ENCODE measurements around the gene NEUROD2. TPM values are rescaled to one million over a fixed set of nuclear protein-coding genes. Genes with fewer than 3 reads are reported as not detected.
"Not testable (repeated sequence)": the region's sequence is repeated elsewhere in the genome, so short reads cannot be mapped to it uniquely, and the experiment has no call there.

NEUROD2 gene
- polyA plus RNA-seq, 1 of the 3 experiments (the other 2 are of a cell fraction): not detected

DNA sequence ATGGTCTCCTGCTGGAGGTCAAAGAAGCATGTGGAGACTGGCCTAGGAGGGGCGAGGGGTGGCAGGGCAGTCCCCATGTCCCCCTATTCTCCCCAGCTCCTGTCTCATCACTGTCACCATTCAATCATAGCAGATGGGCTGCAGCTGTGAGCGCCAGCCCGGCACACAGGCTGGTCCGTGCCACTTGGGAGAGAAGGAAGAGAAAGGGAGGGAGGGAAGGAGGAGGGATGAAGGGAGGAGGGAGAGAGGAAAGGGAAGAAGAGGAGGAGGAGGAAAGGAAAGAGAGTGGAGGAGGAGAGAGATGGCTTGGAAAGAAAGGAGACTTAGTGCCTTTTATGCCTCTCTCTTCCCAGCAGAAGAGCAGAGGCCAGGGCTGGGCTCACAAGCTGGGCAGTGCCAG lies 12.4 kb downstream of the NEUROD2 start (continued):
- TF ChIP-seq TAF1 (IDR thresholded peaks at IDR 0.05; ENCODE audit: borderline replicate concordance, low read depth, low read length) (no peak), RAD21 (IDR thresholded peaks at IDR 0.05; ENCODE audit: low read length) (no peak)

GRCh38 chr17:39593371-39593770 lies 14.3 kb downstream of the NEUROD2 start:
- Histone ChIP-seq H3K9me2 (no peaks in the 10 kb centered on the region), H3K4me3 (ENCODE audit: low read depth in 2 of 2, low read length in 1 of 2) (no peak overlapping the region), H3F3A (replicated peaks; ENCODE audit: insufficient read depth) (no peaks in the 10 kb centered on the region), H3K27ac (ENCODE audit: low read depth in 2 of 2, low read length in 1 of 2) (no peak overlapping the region), H4K20me1 (ENCODE audit: insufficient read depth) (0 out of 2 replicates have a peak, but pooled peaks cover 8% of the 10 kb centered on the region), H3K27me3 (ENCODE audit: insufficient read depth) (peaks cover 37% of the 10 kb centered on the region), H3K9me3 (no peaks in the 10 kb centered on the region), H3K4me1 (ENCODE audit: control insufficient read depth in 1 of 2, insufficient read depth in 2 of 2, low read depth in 1 of 2, low read length in 1 of 2) (peaks cover 0 to 17% of the 10 kb centered on the region in 2 experiments; a peak in 1 of 4 replicates), H3K79me2 (ENCODE audit: insufficient read depth) (no peaks in the 10 kb centered on the region), H3K36me3 (replicated peaks in 1 of 2; ENCODE audit: control insufficient read depth in 1 of 2, insufficient read depth in 2 of 2, low read length in 1 of 2) (no peaks in the 10 kb centered on the region), H3K4me2 (no peak overlapping the region), H3K9ac (no peak overlapping the region), H2AFZ (ENCODE audit: low read depth) (no peak overlapping the region)
- TF ChIP-seq RXRA (IDR thresholded peaks at IDR 0.05; ENCODE audit: borderline replicate concordance, low read depth) (no peak), FOXJ3 (CRISPR knock-in tag; IDR thresholded peaks at IDR 0.05) (no peak)
- TF ChIP-seq, protein P1, sequence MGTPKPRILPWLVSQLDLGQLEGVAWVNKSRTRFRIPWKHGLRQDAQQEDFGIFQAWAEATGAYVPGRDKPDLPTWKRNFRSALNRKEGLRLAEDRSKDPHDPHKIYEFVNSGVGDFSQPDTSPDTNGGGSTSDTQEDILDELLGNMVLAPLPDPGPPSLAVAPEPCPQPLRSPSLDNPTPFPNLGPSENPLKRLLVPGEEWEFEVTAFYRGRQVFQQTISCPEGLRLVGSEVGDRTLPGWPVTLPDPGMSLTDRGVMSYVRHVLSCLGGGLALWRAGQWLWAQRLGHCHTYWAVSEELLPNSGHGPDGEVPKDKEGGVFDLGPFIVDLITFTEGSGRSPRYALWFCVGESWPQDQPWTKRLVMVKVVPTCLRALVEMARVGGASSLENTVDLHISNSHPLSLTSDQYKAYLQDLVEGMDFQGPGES (IDR thresholded peaks at IDR 0.05; ENCODE audit: low read depth, low read length): no peak
- WGBS (ENCODE audit: low lambda C conversion rate): 13% methylated on average over 2 of the region's 2 CpGs
- POLR2A ChIA-PET: no interaction called here
- DNase-seq: no peak
- CTCF ChIA-PET: interaction anchor here (0.7 to 17.5 kb wide), 3 partner anchors 17 to 46 kb away, joined by 3 to 285 read pairs (median 15); partner anchors contain the start of gene PPP1R1B

DNA sequence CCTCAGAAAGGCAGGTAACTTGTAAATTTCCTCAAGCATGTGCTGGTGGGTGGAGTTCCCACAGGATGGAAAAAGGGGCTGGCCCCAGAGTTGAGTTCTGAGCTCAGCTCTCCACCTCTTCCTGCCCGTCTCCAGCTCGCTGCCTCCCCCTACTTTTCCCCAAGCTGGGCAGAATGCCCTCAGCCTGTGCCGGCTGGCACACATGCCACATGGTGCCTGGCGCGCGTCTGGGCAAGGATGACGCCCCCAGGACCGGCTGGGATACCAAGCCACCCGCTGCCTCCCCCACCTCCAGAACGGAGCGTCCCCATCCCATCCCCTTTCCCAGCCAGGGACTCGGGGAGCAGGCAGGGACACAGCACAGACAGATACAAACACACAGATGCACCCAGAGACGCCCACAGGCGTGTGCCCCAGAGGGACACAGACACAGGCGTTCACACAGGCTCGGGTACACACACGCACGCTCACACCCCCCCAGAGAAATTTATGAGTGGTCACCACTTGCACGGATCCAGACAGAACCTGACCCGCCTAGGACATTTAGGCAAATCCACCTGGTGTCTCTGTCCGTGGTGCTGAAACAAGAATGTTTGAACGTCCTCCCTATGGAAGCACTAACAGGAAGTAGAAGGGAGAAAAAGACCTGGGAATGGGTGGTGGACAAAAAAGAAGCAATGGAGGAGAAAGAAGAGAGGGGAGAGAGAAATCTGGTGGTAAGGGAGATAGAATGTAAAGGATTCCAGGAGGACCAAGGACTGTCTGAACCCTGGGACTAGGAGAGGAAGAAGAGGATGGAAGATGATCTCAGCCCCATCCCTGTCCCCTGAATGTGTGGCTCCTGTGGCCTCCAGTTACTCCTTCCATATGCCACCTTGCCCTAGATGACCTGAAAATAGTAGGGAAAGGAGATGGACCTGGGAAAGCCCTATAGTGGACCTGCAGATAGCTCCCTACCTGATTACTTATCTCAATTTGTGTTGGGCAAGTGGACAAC lies 15.5 kb downstream of the NEUROD2 start:
- ChIA-PET CTCF (interaction anchor here (1.3 to 17.5 kb wide), 2 partner anchors 27 to 30 kb away, joined by 3 to 285 read pairs; partner anchors contain the start of gene PPP1R1B), POLR2A (no interaction called here)
- no peak overlapping the region for H3K9ac ChIP-seq
- WGBS (ENCODE audit: low lambda C conversion rate): 8% methylated on average over 21 of the region's 22 CpGs
- H3K4me1 ChIP-seq (ENCODE audit: control insufficient read depth in 1 of 2, insufficient read depth in 2 of 2, low read depth in 1 of 2, low read length in 1 of 2): peaks cover 0 to 5% of the 10 kb centered on the region in 2 experiments; a peak in 1 of 4 replicates
- no peak overlapping the region for H3K27ac ChIP-seq (ENCODE audit: low read depth in 2 of 2, low read length in 1 of 2)
- no peaks in the 10 kb centered on the region for H3K36me3 ChIP-seq (replicated peaks in 1 of 2; ENCODE audit: control insufficient read depth in 1 of 2, insufficient read depth in 2 of 2, low read length in 1 of 2)
- H3K79me2 ChIP-seq (ENCODE audit: insufficient read depth): no peaks in the 10 kb centered on the region
- H2AFZ ChIP-seq (ENCODE audit: low read depth): no peak overlapping the region
- peak; percentile 62 for DNase-seq
- H3F3A ChIP-seq (replicated peaks; ENCODE audit: insufficient read depth): no peaks in the 10 kb centered on the region
- peaks cover 28% of the 10 kb centered on the region for H3K27me3 ChIP-seq (ENCODE audit: insufficient read depth)
- no peaks in the 10 kb centered on the region for H3K9me2 ChIP-seq
- no peaks in the 10 kb centered on the region for H3K9me3 ChIP-seq
- no peak overlapping the region for H3K4me2 ChIP-seq
- no peak overlapping the region for H3K4me3 ChIP-seq (ENCODE audit: low read depth in 2 of 2, low read length in 1 of 2)
- no peaks in the 10 kb centered on the region for H4K20me1 ChIP-seq (ENCODE audit: insufficient read depth)
- TF ChIP-seq RFX5 (IDR thresholded peaks at IDR 0.05; ENCODE audit: low read length) (no peak), FOXM1 (IDR thresholded peaks at IDR 0.05; ENCODE audit: low read depth) (no peak), SIN3A (IDR thresholded peaks at IDR 0.05; ENCODE audit: borderline replicate concordance, low read depth, low read length) (no peak), TCF12 (IDR thresholded peaks at IDR 0.05) (no peak), FOSL2 (IDR thresholded peaks at IDR 0.05; ENCODE audit: borderline replicate concordance, low read depth) (no peak)
- TF ChIP-seq, protein P2, sequence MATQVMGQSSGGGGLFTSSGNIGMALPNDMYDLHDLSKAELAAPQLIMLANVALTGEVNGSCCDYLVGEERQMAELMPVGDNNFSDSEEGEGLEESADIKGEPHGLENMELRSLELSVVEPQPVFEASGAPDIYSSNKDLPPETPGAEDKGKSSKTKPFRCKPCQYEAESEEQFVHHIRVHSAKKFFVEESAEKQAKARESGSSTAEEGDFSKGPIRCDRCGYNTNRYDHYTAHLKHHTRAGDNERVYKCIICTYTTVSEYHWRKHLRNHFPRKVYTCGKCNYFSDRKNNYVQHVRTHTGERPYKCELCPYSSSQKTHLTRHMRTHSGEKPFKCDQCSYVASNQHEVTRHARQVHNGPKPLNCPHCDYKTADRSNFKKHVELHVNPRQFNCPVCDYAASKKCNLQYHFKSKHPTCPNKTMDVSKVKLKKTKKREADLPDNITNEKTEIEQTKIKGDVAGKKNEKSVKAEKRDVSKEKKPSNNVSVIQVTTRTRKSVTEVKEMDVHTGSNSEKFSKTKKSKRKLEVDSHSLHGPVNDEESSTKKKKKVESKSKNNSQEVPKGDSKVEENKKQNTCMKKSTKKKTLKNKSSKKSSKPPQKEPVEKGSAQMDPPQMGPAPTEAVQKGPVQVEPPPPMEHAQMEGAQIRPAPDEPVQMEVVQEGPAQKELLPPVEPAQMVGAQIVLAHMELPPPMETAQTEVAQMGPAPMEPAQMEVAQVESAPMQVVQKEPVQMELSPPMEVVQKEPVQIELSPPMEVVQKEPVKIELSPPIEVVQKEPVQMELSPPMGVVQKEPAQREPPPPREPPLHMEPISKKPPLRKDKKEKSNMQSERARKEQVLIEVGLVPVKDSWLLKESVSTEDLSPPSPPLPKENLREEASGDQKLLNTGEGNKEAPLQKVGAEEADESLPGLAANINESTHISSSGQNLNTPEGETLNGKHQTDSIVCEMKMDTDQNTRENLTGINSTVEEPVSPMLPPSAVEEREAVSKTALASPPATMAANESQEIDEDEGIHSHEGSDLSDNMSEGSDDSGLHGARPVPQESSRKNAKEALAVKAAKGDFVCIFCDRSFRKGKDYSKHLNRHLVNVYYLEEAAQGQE (IDR thresholded peaks at IDR 0.05; ENCODE audit: low read depth, low read length): peak; percentile 98
- TF ChIP-seq, protein P3, sequence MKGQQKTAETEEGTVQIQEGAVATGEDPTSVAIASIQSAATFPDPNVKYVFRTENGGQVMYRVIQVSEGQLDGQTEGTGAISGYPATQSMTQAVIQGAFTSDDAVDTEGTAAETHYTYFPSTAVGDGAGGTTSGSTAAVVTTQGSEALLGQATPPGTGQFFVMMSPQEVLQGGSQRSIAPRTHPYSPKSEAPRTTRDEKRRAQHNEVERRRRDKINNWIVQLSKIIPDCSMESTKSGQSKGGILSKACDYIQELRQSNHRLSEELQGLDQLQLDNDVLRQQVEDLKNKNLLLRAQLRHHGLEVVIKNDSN (IDR thresholded peaks at IDR 0.05; ENCODE audit: borderline replicate concordance, low read depth): no peak

- H3K9me2 ChIP-seq; H2AFZ ChIP-seq (ENCODE audit: low read depth); H3K9me3 ChIP-seq; H3K9ac ChIP-seq; H3K27ac ChIP-seq (ENCODE audit: low read depth in 2 of 2, low read length in 1 of 2); H3K4me3 ChIP-seq (ENCODE audit: low read depth in 2 of 2, low read length in 1 of 2); H4K20me1 ChIP-seq (ENCODE audit: insufficient read depth); POLR2A ChIA-PET; H3K4me2 ChIP-seq; H3K27me3 ChIP-seq (ENCODE audit: insufficient read depth); H3K79me2 ChIP-seq (ENCODE audit: insufficient read depth); H3K4me1 ChIP-seq (ENCODE audit: control insufficient read depth in 1 of 2, insufficient read depth in 2 of 2, low read depth in 1 of 2, low read length in 1 of 2); DNase-seq; H3F3A ChIP-seq (replicated peaks; ENCODE audit: insufficient read depth); H3K36me3 ChIP-seq (replicated peaks in 1 of 2; ENCODE audit: control insufficient read depth in 1 of 2, insufficient read depth in 2 of 2, low read length in 1 of 2): not testable (repeated sequence)
- 36% methylated on average over 2 of the region's 2 CpGs for WGBS (ENCODE audit: low lambda C conversion rate)
- CTCF ChIA-PET: interaction anchor here (1.0 to 2.9 kb wide), 4 partner anchors 8 to 42 kb away, joined by 3 to 26 read pairs (median 9); no protein-coding TSS in a partner anchor
Measured at GRCh38 chr17:39590180-39590579, 17.5 kb downstream of the NEUROD2 start.
